GM23338 (cell line): ENCODE data around the gene FDXR.

Experiments used
- CTCF ChIP-seq, 2 experiments: fragments of 200-600 bp in 1 of 2; sonication (generic) in 1 of 2; conservative IDR thresholded peaks; 2 replicates each; pipeline versions ENCODE4 v1.5.1 to v1.6.1; 2016 to 2017; ENCODE audit warnings: antibody characterized with exemption in 2 of 2, low read depth in 2 of 2, mild to moderate bottlenecking in 2 of 2, moderate library complexity in 1 of 2
- ZNF114 ChIP-seq: fragments of 250-450 bp; sonication (Bioruptor Pico); IDR thresholded peaks from 2 replicates; pipeline ENCODE4 v1.5.0; 2020; ENCODE audit warnings: mild to moderate bottlenecking, moderate library complexity

- TF ChIP-seq CTCF (conservative IDR thresholded peaks at IDR 0.05; ENCODE audit: low read depth in 2 of 2) (no peak), ZNF114 (CRISPR knock-in tag) (no peak)
These were observed 55.7 kb downstream of the FDXR start for GRCh38 chr17:74816905-74817620.
